ENCODE data around the gene MACROD2. TPM values are rescaled to one million over a fixed set of nuclear protein-coding genes. Genes with fewer than 3 reads are reported as not detected.

The MACROD2 gene
- total RNA-seq, 5 donors from 2014 or later (not counting 1 experiment from before 2014, with no cell fraction given): 0.23 to 1.3 (median 0.51) TPM; not detected in 2

DNA sequence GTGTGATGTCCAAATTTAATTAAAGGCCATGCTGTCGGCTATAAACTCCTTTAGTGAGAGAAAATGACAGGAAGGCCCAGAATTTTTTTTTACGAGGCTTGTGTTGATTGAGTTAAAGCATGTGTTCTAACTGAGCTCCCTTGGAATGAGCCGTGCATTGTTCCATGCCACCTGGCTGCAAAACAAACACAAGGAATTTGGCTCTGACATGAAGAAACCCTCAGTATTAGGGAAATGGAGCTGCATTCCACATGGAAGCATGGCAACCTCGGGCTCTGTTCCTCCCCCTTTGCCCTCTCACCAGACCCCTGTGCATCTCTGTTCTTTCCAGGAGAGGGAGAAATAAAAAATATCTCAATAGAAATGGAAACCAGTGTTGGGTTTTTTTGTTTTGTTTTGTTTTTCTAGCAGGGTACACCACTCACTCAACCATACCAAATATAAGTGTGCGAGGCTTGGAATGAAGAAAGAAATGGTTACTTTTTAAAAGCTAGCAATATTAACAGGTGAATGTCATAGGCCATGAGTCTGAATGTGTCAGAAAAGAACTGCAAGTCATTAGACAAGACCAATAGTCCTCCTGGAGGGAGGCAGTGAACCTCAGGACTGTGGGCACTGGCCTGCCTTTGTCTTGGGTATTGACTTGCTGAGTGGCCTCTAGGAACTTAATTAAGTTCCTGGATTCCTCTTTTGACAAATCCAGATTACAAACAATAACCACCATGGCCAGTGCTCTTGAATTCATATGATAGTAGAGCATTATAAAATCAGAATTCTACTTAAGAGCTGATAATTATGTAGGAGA lies 1642.8 kb downstream of the MACROD2 start:
- no peaks in the 10 kb centered on the region for H3K4me1 Mint-ChIP-seq
- ChIA-PET CTCF (no interaction called here), POLR2A (no interaction called here)
- Histone ChIP-seq H3K9me3 (no peaks in the 10 kb centered on the region), H3K27me3 (replicated peaks in 1 of 2; ENCODE audit: control insufficient read depth in 2 of 2, extremely low read depth in 1 of 2, insufficient read depth in 2 of 2, low read length in 1 of 2) (no peaks in the 10 kb centered on the region), H3K4me3 (ENCODE audit: control insufficient read depth in 1 of 2, extremely low read depth in 1 of 2, low read length in 1 of 2) (no peak overlapping the region), H3K4me1 (ENCODE audit: control insufficient read depth in 1 of 2, extremely low read depth in 1 of 2, insufficient read depth in 2 of 2, low read length in 2 of 2) (no peaks in the 10 kb centered on the region), H3K36me3 (ENCODE audit: control insufficient read depth in 2 of 2, extremely low read depth in 1 of 2, insufficient read depth in 1 of 2, low read length in 1 of 2) (no peaks in the 10 kb centered on the region), H3K27ac (ENCODE audit: low read length) (no peak overlapping the region)
- whole genome bisulfite sequencing (ENCODE audit: insufficient coverage): 60% methylated on average over 1 of the region's 5 CpGs
- no peaks in the 10 kb centered on the region for H3K36me3 Mint-ChIP-seq
- DNase-seq: no peak
- peaks cover 0 to 5% (median 3%) of the 10 kb centered on the region in 3 donors for H3K9me3 Mint-ChIP-seq
- H3K27me3 Mint-ChIP-seq: no peaks in the 10 kb centered on the region
- no peak overlapping the region for H3K27ac Mint-ChIP-seq
- H3K4me3 Mint-ChIP-seq: no peak overlapping the region
- ATAC-seq (replicated peaks in 1 of 4): no peak

DNA sequence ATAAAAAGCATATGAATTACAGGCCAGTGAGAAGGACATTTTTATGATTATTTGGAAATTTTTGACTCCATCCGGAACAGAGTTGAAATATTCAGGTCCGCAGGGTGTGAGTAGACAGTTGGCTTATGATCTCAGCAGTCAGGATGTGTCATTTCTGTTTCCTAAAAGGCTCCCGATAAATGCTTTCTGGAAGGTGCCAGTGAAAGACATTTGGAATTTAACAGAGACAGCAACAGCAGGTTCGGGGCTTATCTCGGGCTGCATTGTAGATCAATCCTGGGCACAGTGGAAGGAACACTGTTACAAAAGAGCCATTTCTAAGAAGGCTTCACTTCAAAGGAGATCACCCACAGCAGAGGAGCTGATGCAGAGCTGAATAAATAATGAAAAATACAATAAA lies 1643.5 kb downstream of the MACROD2 start:
- Histone ChIP-seq H3K4me1 (ENCODE audit: control insufficient read depth in 1 of 2, extremely low read depth in 1 of 2, insufficient read depth in 2 of 2, low read length in 2 of 2) (no peaks in the 10 kb centered on the region), H3K27me3 (replicated peaks in 1 of 2; ENCODE audit: control insufficient read depth in 2 of 2, extremely low read depth in 1 of 2, insufficient read depth in 2 of 2, low read length in 1 of 2) (no peaks in the 10 kb centered on the region), H3K27ac (ENCODE audit: low read length) (no peak overlapping the region), H3K9me3 (no peaks in the 10 kb centered on the region), H3K4me3 (ENCODE audit: control insufficient read depth in 1 of 2, extremely low read depth in 1 of 2, low read length in 1 of 2) (no peak overlapping the region), H3K36me3 (ENCODE audit: control insufficient read depth in 2 of 2, extremely low read depth in 1 of 2, insufficient read depth in 1 of 2, low read length in 1 of 2) (no peaks in the 10 kb centered on the region)
- ChIA-PET CTCF (no interaction called here), POLR2A (no interaction called here)
- no peak for DNase-seq
- no peaks in the 10 kb centered on the region for H3K36me3 Mint-ChIP-seq
- no peak for ATAC-seq (replicated peaks in 1 of 4)
- no peaks in the 10 kb centered on the region for H3K4me1 Mint-ChIP-seq
- no peaks in the 10 kb centered on the region for H3K27me3 Mint-ChIP-seq
- 86% methylated on average over 5 of the region's 5 CpGs for WGBS (ENCODE audit: insufficient coverage)
- no peak overlapping the region for H3K4me3 Mint-ChIP-seq
- peaks cover 0 to 5% (median 3%) of the 10 kb centered on the region in 3 donors for H3K9me3 Mint-ChIP-seq
- no peak overlapping the region for H3K27ac Mint-ChIP-seq

- ChIA-PET POLR2A (no interaction called here), CTCF (no interaction called here)
- Mint-ChIP-seq H3K36me3 (no peaks in the 10 kb centered on the region), H3K9me3 (peaks cover 0 to 7% (median 5%) of the 10 kb centered on the region in 3 donors), H3K4me3 (no peak overlapping the region), H3K27ac (no peak overlapping the region), H3K27me3 (no peaks in the 10 kb centered on the region), H3K4me1 (no peaks in the 10 kb centered on the region)
- no peak for DNase-seq
- ATAC-seq (replicated peaks in 1 of 4): no peak
- Histone ChIP-seq H3K4me1 (ENCODE audit: control insufficient read depth in 1 of 2, extremely low read depth in 1 of 2, insufficient read depth in 2 of 2, low read length in 2 of 2) (no peaks in the 10 kb centered on the region), H3K27me3 (replicated peaks in 1 of 2; ENCODE audit: control insufficient read depth in 2 of 2, extremely low read depth in 1 of 2, insufficient read depth in 2 of 2, low read length in 1 of 2) (no peaks in the 10 kb centered on the region), H3K4me3 (ENCODE audit: control insufficient read depth in 1 of 2, extremely low read depth in 1 of 2, low read length in 1 of 2) (no peak overlapping the region), H3K36me3 (ENCODE audit: control insufficient read depth in 2 of 2, extremely low read depth in 1 of 2, insufficient read depth in 1 of 2, low read length in 1 of 2) (no peaks in the 10 kb centered on the region), H3K9me3 (no peaks in the 10 kb centered on the region), H3K27ac (ENCODE audit: low read length) (no peak overlapping the region)
- WGBS (ENCODE audit: insufficient coverage): 85% methylated on average over 1 of the region's 1 CpG
Observed at GRCh38 chr20:15639839-15640238, 1644.5 kb downstream of the MACROD2 start.

GRCh38 chr20:15642109-15642508 lies 1646.8 kb downstream of the MACROD2 start:
- Mint-ChIP-seq H3K4me1 (no peaks in the 10 kb centered on the region), H3K27ac (no peak overlapping the region), H3K27me3 (no peaks in the 10 kb centered on the region), H3K36me3 (no peaks in the 10 kb centered on the region), H3K9me3 (peaks cover 0 to 9% (median 7%) of the 10 kb centered on the region in 3 donors), H3K4me3 (no peak overlapping the region)
- CTCF ChIA-PET: no interaction called here
- no CpG with 5 or more reads among the region's 6 CpGs for WGBS (ENCODE audit: insufficient coverage)
- Histone ChIP-seq H3K27ac (ENCODE audit: low read length) (no peak overlapping the region), H3K36me3 (ENCODE audit: control insufficient read depth in 2 of 2, extremely low read depth in 1 of 2, insufficient read depth in 1 of 2, low read length in 1 of 2) (no peaks in the 10 kb centered on the region), H3K4me1 (ENCODE audit: control insufficient read depth in 1 of 2, extremely low read depth in 1 of 2, insufficient read depth in 2 of 2, low read length in 2 of 2) (no peaks in the 10 kb centered on the region), H3K9me3 (no peaks in the 10 kb centered on the region), H3K27me3 (replicated peaks in 1 of 2; ENCODE audit: control insufficient read depth in 2 of 2, extremely low read depth in 1 of 2, insufficient read depth in 2 of 2, low read length in 1 of 2) (no peaks in the 10 kb centered on the region), H3K4me3 (ENCODE audit: control insufficient read depth in 1 of 2, extremely low read depth in 1 of 2, low read length in 1 of 2) (no peak overlapping the region)
- POLR2A ChIA-PET: no interaction called here
- ATAC-seq (replicated peaks in 1 of 4) (no peak), DNase-seq (no peak)

- peaks cover 0 to 11% (median 7%) of the 10 kb centered on the region in 3 donors for H3K9me3 Mint-ChIP-seq
- H3K36me3 Mint-ChIP-seq: no peaks in the 10 kb centered on the region
- H3K4me3 Mint-ChIP-seq: no peak overlapping the region
- DNase-seq: no peak
- WGBS (ENCODE audit: insufficient coverage): no CpG with 5 or more reads among the region's 4 CpGs
- H3K27ac Mint-ChIP-seq: no peak overlapping the region
- CTCF ChIA-PET: no interaction called here
- Histone ChIP-seq H3K4me3 (ENCODE audit: control insufficient read depth in 1 of 2, extremely low read depth in 1 of 2, low read length in 1 of 2) (no peak overlapping the region), H3K27me3 (replicated peaks in 1 of 2; ENCODE audit: control insufficient read depth in 2 of 2, extremely low read depth in 1 of 2, insufficient read depth in 2 of 2, low read length in 1 of 2) (no peaks in the 10 kb centered on the region), H3K27ac (ENCODE audit: low read length) (no peak overlapping the region), H3K36me3 (ENCODE audit: control insufficient read depth in 2 of 2, extremely low read depth in 1 of 2, insufficient read depth in 1 of 2, low read length in 1 of 2) (no peaks in the 10 kb centered on the region), H3K9me3 (no peaks in the 10 kb centered on the region), H3K4me1 (ENCODE audit: control insufficient read depth in 1 of 2, extremely low read depth in 1 of 2, insufficient read depth in 2 of 2, low read length in 2 of 2) (no peaks in the 10 kb centered on the region)
- POLR2A ChIA-PET: no interaction called here
- no peak for ATAC-seq (replicated peaks in 1 of 4)
- H3K4me1 Mint-ChIP-seq: no peaks in the 10 kb centered on the region
- H3K27me3 Mint-ChIP-seq: no peaks in the 10 kb centered on the region
Observed at GRCh38 chr20:15642676-15643075, 1647.4 kb downstream of the MACROD2 start.

- ATAC-seq (replicated peaks in 1 of 4) (no peak), DNase-seq (no peak)
- H3K27me3 Mint-ChIP-seq: no peaks in the 10 kb centered on the region
- Histone ChIP-seq H3K4me3 (ENCODE audit: control insufficient read depth in 1 of 2, extremely low read depth in 1 of 2, low read length in 1 of 2) (no peak overlapping the region), H3K9me3 (no peaks in the 10 kb centered on the region), H3K36me3 (ENCODE audit: control insufficient read depth in 2 of 2, extremely low read depth in 1 of 2, insufficient read depth in 1 of 2, low read length in 1 of 2) (no peaks in the 10 kb centered on the region), H3K27ac (ENCODE audit: low read length) (no peak overlapping the region), H3K4me1 (ENCODE audit: control insufficient read depth in 1 of 2, extremely low read depth in 1 of 2, insufficient read depth in 2 of 2, low read length in 2 of 2) (no peaks in the 10 kb centered on the region), H3K27me3 (replicated peaks in 1 of 2; ENCODE audit: control insufficient read depth in 2 of 2, extremely low read depth in 1 of 2, insufficient read depth in 2 of 2, low read length in 1 of 2) (no peaks in the 10 kb centered on the region)
- CTCF ChIA-PET: no interaction called here
- H3K27ac Mint-ChIP-seq: no peak overlapping the region
- POLR2A ChIA-PET: no interaction called here
- no peak overlapping the region for H3K4me3 Mint-ChIP-seq
- peaks cover 5 to 15% (median 7%) of the 10 kb centered on the region in 3 donors for H3K9me3 Mint-ChIP-seq
- WGBS (ENCODE audit: insufficient coverage): no CpG with 5 or more reads among the region's 2 CpGs
- no peaks in the 10 kb centered on the region for H3K36me3 Mint-ChIP-seq
- no peaks in the 10 kb centered on the region for H3K4me1 Mint-ChIP-seq
Observed at GRCh38 chr20:15643713-15644112, 1648.4 kb downstream of the MACROD2 start.

All from T-cell (primary cell).